ENCODE measurements around the gene GRM7. TPM values are rescaled to one million over a fixed set of nuclear protein-coding genes. Genes with fewer than 3 reads are reported as not detected.

The GRM7 gene
- total and polyA plus RNA-seq, 2 of the 4 experiments (the other 2 are of a cell fraction): not detected

GRCh38 chr3:7193269-7193668, 332.4 kb downstream of the GRM7 start:
- dilution Hi-C loops (cut with HindIII; ENCODE audit: low sequenced_read_pairs, unreplicated experiment): no loop called here
- Histone ChIP-seq H3K27ac (ENCODE audit: insufficient read depth, low read length) (no peak overlapping the region), H3K9me1 (ENCODE audit: insufficient read depth, low read length) (no peaks in the 10 kb centered on the region), H4K20me1 (ENCODE audit: insufficient read depth, low read length) (no peaks in the 10 kb centered on the region), H2BK5ac (ENCODE audit: low read depth, low read length, poor library complexity, severe bottlenecking) (no peak overlapping the region), H3K4me3 (ENCODE audit: insufficient read depth, low read depth, low read length) (no peak overlapping the region), H3K79me1 (ENCODE audit: low read depth in 1 of 2, low read length in 2 of 2) (no peaks in the 10 kb centered on the region), H4K8ac (ENCODE audit: low read depth in 2 of 2, low read length in 2 of 2) (no peak overlapping the region), H3K4me2 (ENCODE audit: low read depth, low read length) (no peak overlapping the region), H4K5ac (ENCODE audit: low read depth, low read length) (no peak overlapping the region), H3K23ac (ENCODE audit: low read depth, low read length) (no peak overlapping the region), H3K9ac (ENCODE audit: low read depth, low read length) (no peak overlapping the region), H3K36me3 (ENCODE audit: control insufficient read depth, insufficient read depth, low read length) (no peaks in the 10 kb centered on the region), H3K56ac (ENCODE audit: extremely low read depth, insufficient read depth, low read length) (no peak overlapping the region), H3K4ac (ENCODE audit: low read depth, low read length) (no peak overlapping the region), H3K14ac (replicated peaks; ENCODE audit: low read depth, low read length) (no peak overlapping the region), H2BK120ac (ENCODE audit: low read depth, low read length) (no peak overlapping the region), H2BK15ac (ENCODE audit: low read depth, low read length) (no peak overlapping the region), H3K18ac (ENCODE audit: low read depth, low read length) (no peak overlapping the region), H3K4me1 (ENCODE audit: control insufficient read depth, insufficient read depth, low read length) (no peaks in the 10 kb centered on the region), H2BK20ac (ENCODE audit: low read depth, low read length) (no peak overlapping the region), H2AK9ac (replicated peaks; ENCODE audit: low read depth, low read length, poor library complexity) (no peak overlapping the region), H2AFZ (replicated peaks; ENCODE audit: low read length, poor library complexity) (no peak overlapping the region), H3K27me3 (ENCODE audit: control insufficient read depth, insufficient read depth, low read length) (no peaks in the 10 kb centered on the region), H2AK5ac (ENCODE audit: low read depth, low read length) (no peak overlapping the region), H4K91ac (ENCODE audit: insufficient read depth, low read depth, low read length) (no peak overlapping the region), H3K9me3 (ENCODE audit: control insufficient read depth, insufficient read depth, low read length) (peaks cover 4% of the 10 kb centered on the region; the same call in 1 of the 2 replicates)
- DNase-seq (no peak), ATAC-seq (ENCODE audit: low read depth) (no peak)
- CTCF ChIA-PET: no interaction called here
- in situ Hi-C loops (cut with MboI; ENCODE audit: low sequenced_read_pairs): no loop called here
- no peak for TF ChIP-seq SMC3 (IDR thresholded peaks at IDR 0.05; ENCODE audit: low read depth, low read length)
- TF ChIP-seq, protein P1, sequence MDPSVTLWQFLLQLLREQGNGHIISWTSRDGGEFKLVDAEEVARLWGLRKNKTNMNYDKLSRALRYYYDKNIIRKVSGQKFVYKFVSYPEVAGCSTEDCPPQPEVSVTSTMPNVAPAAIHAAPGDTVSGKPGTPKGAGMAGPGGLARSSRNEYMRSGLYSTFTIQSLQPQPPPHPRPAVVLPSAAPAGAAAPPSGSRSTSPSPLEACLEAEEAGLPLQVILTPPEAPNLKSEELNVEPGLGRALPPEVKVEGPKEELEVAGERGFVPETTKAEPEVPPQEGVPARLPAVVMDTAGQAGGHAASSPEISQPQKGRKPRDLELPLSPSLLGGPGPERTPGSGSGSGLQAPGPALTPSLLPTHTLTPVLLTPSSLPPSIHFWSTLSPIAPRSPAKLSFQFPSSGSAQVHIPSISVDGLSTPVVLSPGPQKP (IDR thresholded peaks at IDR 0.05; ENCODE audit: borderline replicate concordance, low read depth, low read length): no peak
- no peak for TF ChIP-seq NFE2L2 (IDR thresholded peaks at IDR 0.05; ENCODE audit: low read depth, low read length)
- no peak for TF ChIP-seq RFX5 (IDR thresholded peaks at IDR 0.05; ENCODE audit: low read depth, low read length)
- no peak for TF ChIP-seq MXI1 (IDR thresholded peaks at IDR 0.05; ENCODE audit: borderline replicate concordance, low read depth, low read length)
- no peak for TF ChIP-seq BHLHE40 (IDR thresholded peaks at IDR 0.05; ENCODE audit: low read depth, low read length)
- POLR2A ChIA-PET (ENCODE audit: unreplicated experiment): no interaction called here
- intact Hi-C loops (cut with micrococcal nuclease): no loop called here
- no TSS peak for BruUV-seq (replicated peaks)

All from IMR-90 (cell line).